H1 (cell line): ENCODE results near the gene TUBGCP5. TPM values are rescaled to one million over a fixed set of nuclear protein-coding genes. Genes with fewer than 3 reads are reported as not detected.

Experiments used
- CTCF ChIA-PET: fragments of 300-600 bp; sonication (Branson Sonifier 250); formaldehyde crosslinking; loops from one replicate; lab custom pipeline; 2021; ENCODE audit not compliant: partially characterized antibody; lab: Charles Lee
- POLR2A ChIA-PET: fragments of 300-600 bp; sonication (Branson Sonifier 250); formaldehyde crosslinking; loops from one replicate; lab custom pipeline; 2021; ENCODE audit warnings: inconsistent platforms; ENCODE audit not compliant: partially characterized antibody; lab: Charles Lee
- DNase-seq, 2 experiments: peaks; one replicate each; pipeline versions ENCODE4 v3.0.0 to v3.0.0-alpha.2; 2010 to 2022; ENCODE audit warnings: low spot score in 2 of 2, low read depth in 1 of 2, mixed read lengths in 1 of 2
- FAIRE-seq: peaks from 2 replicates; lab custom pipeline; 2011; peaks lifted over from hg19 to GRCh38; lab: Jason Lieb, UNC
- H2AFZ ChIP-seq: 2 replicates; pipeline ENCODE4 v1.8.1; 2012; ENCODE audit warnings: low read length, inconsistent platforms
- H2AK5ac ChIP-seq: 2 replicates; pipeline ENCODE4 v1.6.1; 2013; ENCODE audit warnings: low read depth, low read length
- H2BK120ac ChIP-seq: replicated peaks from 2 replicates; pipeline ENCODE3; 2013; ENCODE audit warnings: low read depth, low read length, inconsistent platforms
- H2BK12ac ChIP-seq: 2 replicates; pipeline ENCODE4 v1.6.1; 2013; ENCODE audit warnings: low read depth, low read length
- H2BK15ac ChIP-seq: 2 replicates; pipeline ENCODE4 v1.6.1; 2013; ENCODE audit warnings: low read length
- H2BK20ac ChIP-seq: 2 replicates; pipeline ENCODE4 v1.6.1; 2013; ENCODE audit warnings: low read length
- H2BK5ac ChIP-seq: 2 replicates; pipeline ENCODE4 v1.6.1; 2013; ENCODE audit warnings: low read depth, low read length
- H3K14ac ChIP-seq: 2 replicates; pipeline ENCODE4 v1.6.1; 2013; ENCODE audit warnings: inconsistent platforms; ENCODE audit not compliant: insufficient read length
- H3K18ac ChIP-seq: 2 replicates; pipeline ENCODE4 v1.6.1; 2013; ENCODE audit warnings: low read length; ENCODE audit errors: extremely low read depth
- H3K23ac ChIP-seq: 2 replicates; pipeline ENCODE4 v1.6.1; 2013; ENCODE audit warnings: inconsistent platforms; ENCODE audit not compliant: insufficient read length
- H3K23me2 ChIP-seq: 2 replicates; pipeline ENCODE4 v1.6.1; 2013; ENCODE audit warnings: low read depth, low read length
- H3K27ac ChIP-seq: 2 replicates; pipeline ENCODE4 v1.6.1; 2011; ENCODE audit warnings: low read depth, low read length, inconsistent platforms
- H3K27me3 ChIP-seq, 4 experiments: replicated peaks in 1 of 4; 1 replicate in 1 of 4; 2 replicates in 3 of 4; pipeline versions ENCODE4 v1.6.1 to v1.8.1; 2011 to 2013; ENCODE audit warnings: low read length in 3 of 4, mild to moderate bottlenecking in 3 of 4, inconsistent platforms in 2 of 4, mixed read lengths in 2 of 4, moderate library complexity in 1 of 4; ENCODE audit not compliant: control insufficient read depth in 3 of 4, insufficient read depth in 3 of 4; ENCODE audit errors: extremely low read depth in 1 of 4
- H3K36me3 ChIP-seq, 4 experiments: 2 replicates each; pipeline versions ENCODE4 v1.6.1 to v1.8.1; 2011 to 2013; ENCODE audit warnings: mild to moderate bottlenecking in 4 of 4, low read length in 3 of 4, moderate library complexity in 2 of 4, control low read depth in 1 of 4, inconsistent platforms in 1 of 4; ENCODE audit not compliant: insufficient read depth in 4 of 4, control insufficient read depth in 2 of 4
- H3K4ac ChIP-seq: replicated peaks from 2 replicates; pipeline ENCODE3; 2013; ENCODE audit warnings: low read length, low read depth, mixed read lengths, inconsistent platforms; ENCODE audit not compliant: insufficient read length
- H3K4me1 ChIP-seq, 4 experiments: replicated peaks in 1 of 4; 1 replicate in 1 of 4; 2 replicates in 3 of 4; pipeline versions ENCODE4 v1.6.1 to v1.8.1; 2011 to 2013; ENCODE audit warnings: low read length in 3 of 4, inconsistent platforms in 2 of 4, mixed read lengths in 1 of 4; ENCODE audit not compliant: insufficient read depth in 4 of 4, control insufficient read depth in 3 of 4
- H3K4me2 ChIP-seq, 2 experiments: 2 replicates each; pipeline versions ENCODE4 v1.6.1 to v1.8.1; 2011 to 2013; ENCODE audit warnings: low read depth in 2 of 2, low read length in 2 of 2, control low read depth in 1 of 2, inconsistent platforms in 1 of 2, mild to moderate bottlenecking in 1 of 2; ENCODE audit not compliant: insufficient read depth in 1 of 2
- H3K4me3 ChIP-seq, 4 experiments: fragments of 200-600, 300-600 bp in 1 of 4; sonication (generic), shearing (Covaris generic), sonication (Bioruptor Twin) in 1 of 4; 2 replicates each; pipeline versions ENCODE4 v1.5.1 to v1.8.1; 2011 to 2016; ENCODE audit warnings: low read length in 4 of 4, low read depth in 3 of 4, control low read depth in 2 of 4, inconsistent platforms in 2 of 4, mild to moderate bottlenecking in 2 of 4, mixed read lengths in 1 of 4, moderate library complexity in 1 of 4; ENCODE audit not compliant: insufficient read depth in 2 of 4; ENCODE audit errors: extremely low read depth in 1 of 4
- H3K56ac ChIP-seq: replicated peaks from 2 replicates; pipeline ENCODE3; 2013; ENCODE audit warnings: low read depth, mild to moderate bottlenecking, mixed read lengths, low read length, inconsistent platforms; ENCODE audit not compliant: insufficient read length
- H3K79me1 ChIP-seq: 2 replicates; pipeline ENCODE4 v1.6.1; 2013; ENCODE audit warnings: low read depth, low read length, control low read depth
- H3K79me2 ChIP-seq, 2 experiments: 2 replicates each; pipeline versions ENCODE4 v1.6.1 to v1.8.1; 2012 to 2013; ENCODE audit warnings: low read length in 2 of 2, mild to moderate bottlenecking in 2 of 2, inconsistent platforms in 1 of 2; ENCODE audit not compliant: insufficient read depth in 2 of 2, control insufficient read depth in 1 of 2
- H3K9ac ChIP-seq, 4 experiments: replicated peaks in 1 of 4; 1 replicate in 1 of 4; 2 replicates in 3 of 4; pipeline versions ENCODE4 v1.6.1 to v1.8.1; 2011 to 2013; ENCODE audit warnings: low read depth in 3 of 4, low read length in 3 of 4, control low read depth in 2 of 4, mild to moderate bottlenecking in 2 of 4, moderate library complexity in 2 of 4, inconsistent platforms in 1 of 4; ENCODE audit errors: extremely low read depth in 1 of 4
- H3K9me3 ChIP-seq, 2 experiments: 2 replicates each; pipeline versions ENCODE4 v1.6.1 to v1.8.1; 2012 to 2013; ENCODE audit warnings: mild to moderate bottlenecking in 2 of 2, moderate library complexity in 2 of 2, control low read depth in 1 of 2, inconsistent platforms in 1 of 2, low read depth in 1 of 2, low read length in 1 of 2, mixed read lengths in 1 of 2; ENCODE audit not compliant: insufficient read depth in 2 of 2
- H4K20me1 ChIP-seq, 2 experiments: replicated peaks in 1 of 2; 2 replicates each; pipeline versions ENCODE3 to v1.8.1; 2011 to 2013; ENCODE audit warnings: inconsistent platforms in 2 of 2, low read length in 2 of 2, mild to moderate bottlenecking in 1 of 2; ENCODE audit not compliant: insufficient read depth in 2 of 2, control insufficient read depth in 1 of 2
- H4K5ac ChIP-seq: 2 replicates; pipeline ENCODE4 v1.6.1; 2013; ENCODE audit warnings: low read length, low read depth, mixed read lengths, inconsistent platforms; ENCODE audit not compliant: insufficient read length
- H4K8ac ChIP-seq: 2 replicates; pipeline ENCODE4 v1.8.0; 2013; ENCODE audit warnings: mild to moderate bottlenecking, moderate library complexity, low read length, inconsistent platforms; ENCODE audit not compliant: insufficient read depth; ENCODE audit errors: extremely low read depth
- H4K91ac ChIP-seq: replicated peaks from 2 replicates; pipeline ENCODE3; 2013; ENCODE audit warnings: low read length, mixed read lengths, inconsistent platforms; ENCODE audit not compliant: insufficient read length
- CREB1 ChIP-seq: IDR thresholded peaks from 2 replicates; pipeline ENCODE4 v1.6.1; 2012; ENCODE audit warnings: inconsistent platforms
- WGBS, 2 experiments: shearing (Covaris generic) in 1 of 2; methylation state at CpG; one replicate each; pipeline versions ENCODE4 v1.1.6 to v1.1.7; 2013 to 2015; ENCODE audit warnings: low lambda C conversion rate in 2 of 2, mixed read lengths in 2 of 2, inconsistent platforms in 1 of 2, low coverage in 1 of 2, missing lambda C conversion rate in 1 of 2; ENCODE audit not compliant: insufficient replicate concordance in 2 of 2, insufficient coverage in 1 of 2, insufficient read length in 1 of 2; ENCODE audit errors: extremely low coverage in 1 of 2, missing lambda C conversion rate in 1 of 2; 5-methylcytosine and 5-hydroxymethylcytosine counted together
- polyA plus RNA-seq, 7 experiments: library from polyadenylated mRNA; depleted of rRNA in 3 of 7; stranded (reverse) in 5 of 7; unstranded in 2 of 7; fragments of >200 nt in 5 of 7; fragments of 200-250 nt in 2 of 7; gene quantifications; 1 replicate in 5 of 7; 2 replicates in 1 of 7; 4 replicates in 1 of 7; pipeline versions ENCODE4 v1.2.1 to v1.2.3, GENCODE V29; 2011 to 2013; ENCODE audit warnings: missing spikeins in 2 of 7, mixed read lengths in 2 of 7
- total RNA-seq: library from RNA; stranded (reverse); fragmentation: NEBNext Ultra II Directional; extraction: Animal tissue kit (Norgen Biotek cat#: 25700); gene quantifications from 2 replicates; pipeline ENCODE4 v1.2.1, GENCODE V29; 2021

Gene TUBGCP5
- total and polyA plus RNA-seq, 2 of the 8 experiments (the other 6 are each of a cell fraction or from before 2014, with no cell fraction given) = 6.3 to 12.5 TPM

- peaks cover 4% of the 10 kb centered on the region; the same call in 1 of the 2 replicates for H3K79me1 ChIP-seq
- ChIA-PET CTCF (no interaction called here), POLR2A (no interaction called here)
- H3K27ac ChIP-seq = no peak overlapping the region
- DNase-seq (no peak), FAIRE-seq (no peak)
- H2AFZ ChIP-seq = no peak overlapping the region
- H3K23me2 ChIP-seq = peaks cover 8% of the 10 kb centered on the region
- no peak overlapping the region for H3K56ac ChIP-seq
- H3K27me3 ChIP-seq = peaks cover 2 to 20% (median 11%) of the 10 kb centered on the region in 4 experiments; a peak in 6 of 7 replicates
- H3K4ac ChIP-seq = no peak overlapping the region
- H4K20me1 ChIP-seq = peaks cover 4 to 17% of the 10 kb centered on the region in 2 experiments
- no peak overlapping the region for H4K5ac ChIP-seq
- H3K23ac ChIP-seq = no peak overlapping the region
- H4K8ac ChIP-seq = no peak overlapping the region
- no peak overlapping the region for H3K14ac ChIP-seq
- no peak overlapping the region for H4K91ac ChIP-seq
- no peak overlapping the region for H2BK12ac ChIP-seq
- WGBS, 2 experiments = 86% methylated on average over 4 of the region's 4 CpGs; no CpG with 5 or more reads in 1 of the 2 experiments
- H2BK120ac ChIP-seq = no peak overlapping the region
- peaks cover 0 to 5% (median 1%) of the 10 kb centered on the region in 4 experiments; a peak in 3 of 7 replicates for H3K4me1 ChIP-seq
- no peak overlapping the region for H3K18ac ChIP-seq
- no peaks in the 10 kb centered on the region for H3K36me3 ChIP-seq
- peaks cover 0 to 39% of the 10 kb centered on the region in 2 experiments; a peak in 2 of 4 replicates for H3K79me2 ChIP-seq
- H3K4me3 ChIP-seq = no peak overlapping the region
- H2BK15ac ChIP-seq = no peak overlapping the region
- H2BK20ac ChIP-seq = no peak overlapping the region
- no peak overlapping the region for H2AK5ac ChIP-seq
- no peaks in the 10 kb centered on the region for H3K9me3 ChIP-seq
- no peak overlapping the region for H2BK5ac ChIP-seq
- no peak overlapping the region for H3K9ac ChIP-seq
- no peak overlapping the region for H3K4me2 ChIP-seq
- no peak for TF ChIP-seq CREB1
Measured at GRCh38 chr15:22974745-22975144, 64.6 kb downstream of the TUBGCP5 start.
